Naive thymus-derived CD4-positive, alpha-beta T cell (primary cell): ENCODE measurements around the gene SORCS1. TPM values are rescaled to one million over a fixed set of nuclear protein-coding genes. Genes with fewer than 3 reads are reported as not detected.

Experiments
- ATAC-seq: fragments of 150-1000 bp; cut with Tn5 transposase; 2 replicates; pipeline ENCODE4 v1.10.0; 2021; ENCODE audit warnings: mild to moderate bottlenecking, moderate library complexity
- CTCF ChIA-PET: fragments of 350-600 bp; sonication (Branson Sonifier 250); formaldehyde crosslinking; loops from one replicate; lab custom pipeline; 2021; ENCODE audit warnings: antibody characterized with exemption; lab: Charles Lee
- POLR2A ChIA-PET: fragments of 350-600 bp; sonication (Branson Sonifier 250); formaldehyde crosslinking; loops from one replicate; lab custom pipeline; 2021; ENCODE audit warnings: antibody characterized with exemption, inconsistent platforms; lab: Charles Lee
- DNase-seq, 9 donors: peaks; one replicate each; pipeline versions ENCODE4 v3.0.0 to v3.0.0-alpha.2; 2020 to 2022; ENCODE audit warnings: mixed read lengths in 1 of 9
- H3K27ac ChIP-seq: one replicate; pipeline ENCODE4 v1.7.0; 2013; ENCODE audit warnings: mild to moderate bottlenecking, low read depth, low read length, moderate library complexity
- H3K27me3 ChIP-seq, 2 donors: one replicate each; pipeline ENCODE4 v1.7.0; 2013; ENCODE audit warnings: low read length in 2 of 2, mild to moderate bottlenecking in 2 of 2, moderate library complexity in 2 of 2; ENCODE audit not compliant: control insufficient read depth in 2 of 2, insufficient read depth in 2 of 2
- H3K36me3 ChIP-seq, 3 experiments: 1 replicate in 2 of 3; 2 replicates in 1 of 3; pipeline ENCODE4 v1.7.0; 2013; ENCODE audit warnings: low read length in 3 of 3, mild to moderate bottlenecking in 3 of 3, moderate library complexity in 1 of 3; ENCODE audit not compliant: insufficient read depth in 3 of 3, control insufficient read depth in 2 of 3
- H3K4me1 ChIP-seq, 2 donors: one replicate each; pipeline ENCODE4 v1.7.0; 2013; ENCODE audit warnings: low read length in 2 of 2, mild to moderate bottlenecking in 2 of 2, moderate library complexity in 1 of 2; ENCODE audit not compliant: control insufficient read depth in 2 of 2, insufficient read depth in 2 of 2
- H3K4me3 ChIP-seq: 2 replicates; pipeline ENCODE4 v1.7.0; 2013; ENCODE audit warnings: mild to moderate bottlenecking, low read length
- H3K9me3 ChIP-seq, 3 experiments: 1 replicate in 2 of 3; 2 replicates in 1 of 3; pipeline ENCODE4 v1.7.0; 2013; ENCODE audit warnings: low read length in 3 of 3; ENCODE audit not compliant: control insufficient read depth in 2 of 3
- H3K27ac Mint-ChIP-seq, 9 donors: one replicate each; pipeline ENCODE4 v1.8.0; 2020 to 2022; ENCODE audit warnings: mixed read lengths in 9 of 9, mild to moderate bottlenecking in 8 of 9, moderate library complexity in 5 of 9, inconsistent platforms in 2 of 9
- H3K27me3 Mint-ChIP-seq, 5 donors: one replicate each; pipeline ENCODE4 v1.8.0; 2021 to 2022; ENCODE audit warnings: mixed read lengths in 5 of 5, mild to moderate bottlenecking in 1 of 5
- H3K36me3 Mint-ChIP-seq, 5 donors: one replicate each; pipeline ENCODE4 v1.8.0; 2020 to 2022; ENCODE audit warnings: mixed read lengths in 5 of 5, mild to moderate bottlenecking in 3 of 5, inconsistent platforms in 1 of 5
- H3K4me1 Mint-ChIP-seq, 7 donors: one replicate each; pipeline ENCODE4 v1.8.0; 2020 to 2022; ENCODE audit warnings: mixed read lengths in 7 of 7, mild to moderate bottlenecking in 3 of 7, inconsistent platforms in 1 of 7
- H3K4me3 Mint-ChIP-seq, 10 donors: one replicate each; pipeline ENCODE4 v1.8.0; 2020 to 2022; ENCODE audit warnings: mild to moderate bottlenecking in 10 of 10, mixed read lengths in 10 of 10, moderate library complexity in 6 of 10, inconsistent platforms in 2 of 10
- H3K9me3 Mint-ChIP-seq, 11 donors: one replicate each; pipeline ENCODE4 v1.8.0; 2020 to 2022; ENCODE audit warnings: mixed read lengths in 11 of 11, mild to moderate bottlenecking in 4 of 11, inconsistent platforms in 1 of 11, moderate library complexity in 1 of 11
- intact Hi-C, 2 donors: fragments of 100-400 bp; cut with micrococcal nuclease; formaldehyde crosslinking; loops; one replicate each; pipeline ENCODE4 v1.15.1; 2023
- polyA plus RNA-seq, 2 donors: library from polyadenylated mRNA; unstranded; fragments of 300-500 nt; fragmentation: Illumina TruSeq; gene quantifications; one replicate each; pipeline ENCODE4 v1.2.3, GENCODE V29; 2021
- total RNA-seq, 6 experiments: library from RNA in 5 of 6; stranded (reverse) in 5 of 6; gene quantifications; 1 replicate in 5 of 6; 2 replicates in 1 of 6; pipeline ENCODE4 v1.2.3 and lab custom pipeline; 2021 to 2026

Gene SORCS1
- total and polyA plus RNA-seq, 7 experiments from 2014 or later, result not detected

GRCh38 chr10:106780632-106781031 lies 383.9 kb downstream of the SORCS1 start:
- H3K27ac Mint-ChIP-seq, result no peak overlapping the region
- intact Hi-C loops, result no loop called here
- no peak overlapping the region for H3K4me3 Mint-ChIP-seq
- Histone ChIP-seq H3K4me3 (no peak overlapping the region), H3K27ac (no peak overlapping the region), H3K36me3 (no peaks in the 10 kb centered on the region), H3K27me3 (no peaks in the 10 kb centered on the region), H3K4me1 (no peaks in the 10 kb centered on the region), H3K9me3 (no peaks in the 10 kb centered on the region)
- no peaks in the 10 kb centered on the region for H3K27me3 Mint-ChIP-seq
- H3K36me3 Mint-ChIP-seq, result no peaks in the 10 kb centered on the region
- ATAC-seq (no peak), DNase-seq (no peak)
- peaks cover 0 to 5% (median 0%) of the 10 kb centered on the region in 11 donors for H3K9me3 Mint-ChIP-seq
- ChIA-PET POLR2A (no interaction called here), CTCF (no interaction called here)
- no peaks in the 10 kb centered on the region for H3K4me1 Mint-ChIP-seq

GRCh38 chr10:106777841-106778240 lies 386.7 kb downstream of the SORCS1 start:
- intact Hi-C loops, result no loop called here
- ChIA-PET CTCF (no interaction called here), POLR2A (no interaction called here)
- no peaks in the 10 kb centered on the region for H3K36me3 ChIP-seq
- no peaks in the 10 kb centered on the region for H3K9me3 ChIP-seq
- DNase-seq (no peak), ATAC-seq (no peak)
- H3K4me1 ChIP-seq, result no peaks in the 10 kb centered on the region
- no peaks in the 10 kb centered on the region for H3K27me3 Mint-ChIP-seq
- peaks cover 0 to 5% (median 0%) of the 10 kb centered on the region in 11 donors for H3K9me3 Mint-ChIP-seq
- no peak overlapping the region for H3K4me3 ChIP-seq
- H3K27me3 ChIP-seq, result no peaks in the 10 kb centered on the region
- no peaks in the 10 kb centered on the region for H3K4me1 Mint-ChIP-seq
- no peak overlapping the region for H3K27ac Mint-ChIP-seq
- H3K4me3 Mint-ChIP-seq, result no peak overlapping the region
- no peak overlapping the region for H3K27ac ChIP-seq
- H3K36me3 Mint-ChIP-seq, result no peaks in the 10 kb centered on the region

GRCh38 chr10:106775127-106775526 lies 389.4 kb downstream of the SORCS1 start:
- Mint-ChIP-seq H3K4me1 (no peaks in the 10 kb centered on the region), H3K9me3 (peaks cover 0 to 13% (median 0%) of the 10 kb centered on the region in 11 donors), H3K36me3 (peaks cover 0 to 4% (median 0%) of the 10 kb centered on the region in 5 donors), H3K27me3 (peaks cover 0 to 4% (median 0%) of the 10 kb centered on the region in 5 donors), H3K4me3 (no peak overlapping the region), H3K27ac (no peak overlapping the region)
- ChIA-PET POLR2A (no interaction called here), CTCF (no interaction called here)
- H3K4me3 ChIP-seq, result no peak overlapping the region
- intact Hi-C loops, result no loop called here
- H3K27ac ChIP-seq, result no peak overlapping the region
- H3K27me3 ChIP-seq, result no peaks in the 10 kb centered on the region
- H3K9me3 ChIP-seq, result no peaks in the 10 kb centered on the region
- no peaks in the 10 kb centered on the region for H3K4me1 ChIP-seq
- DNase-seq (no peak), ATAC-seq (no peak)
- H3K36me3 ChIP-seq, result no peaks in the 10 kb centered on the region

GRCh38 chr10:106772957-106773356 lies 391.5 kb downstream of the SORCS1 start:
- Histone ChIP-seq H3K36me3 (no peaks in the 10 kb centered on the region), H3K9me3 (no peaks in the 10 kb centered on the region), H3K27me3 (no peaks in the 10 kb centered on the region), H3K4me1 (no peaks in the 10 kb centered on the region), H3K4me3 (no peak overlapping the region), H3K27ac (no peak overlapping the region)
- ATAC-seq, result no peak
- DNase-seq, result no peak
- Mint-ChIP-seq H3K27ac (no peak overlapping the region), H3K27me3 (peaks cover 0 to 4% (median 0%) of the 10 kb centered on the region in 5 donors), H3K9me3 (peaks cover 0 to 18% (median 0%) of the 10 kb centered on the region in 11 donors), H3K4me1 (no peaks in the 10 kb centered on the region), H3K4me3 (no peak overlapping the region), H3K36me3 (peaks cover 0 to 4% (median 0%) of the 10 kb centered on the region in 5 donors)
- intact Hi-C loops, result no loop called here
- ChIA-PET CTCF (no interaction called here), POLR2A (no interaction called here)

GRCh38 chr10:106771154-106771553 lies 393.4 kb downstream of the SORCS1 start:
- H3K27me3 Mint-ChIP-seq, result peaks cover 0 to 4% (median 0%) of the 10 kb centered on the region in 5 donors

GRCh38 chr10:106768204-106768603 lies 396.3 kb downstream of the SORCS1 start:
- intact Hi-C loops, result no loop called here
- H3K4me3 ChIP-seq, result no peak overlapping the region
- H3K27me3 ChIP-seq, result no peaks in the 10 kb centered on the region
- no peak overlapping the region for H3K27ac Mint-ChIP-seq
- peaks cover 0 to 7% (median 0%) of the 10 kb centered on the region in 5 donors for H3K27me3 Mint-ChIP-seq
- DNase-seq (no peak), ATAC-seq (no peak)
- H3K9me3 ChIP-seq, result no peaks in the 10 kb centered on the region
- POLR2A ChIA-PET, result no interaction called here
- H3K4me3 Mint-ChIP-seq, result no peak overlapping the region
- no peak overlapping the region for H3K27ac ChIP-seq
- peaks cover 0 to 4% (median 0%) of the 10 kb centered on the region in 5 donors for H3K36me3 Mint-ChIP-seq
- H3K4me1 Mint-ChIP-seq, result no peaks in the 10 kb centered on the region
- CTCF ChIA-PET, result no interaction called here
- no peaks in the 10 kb centered on the region for H3K36me3 ChIP-seq
- H3K9me3 Mint-ChIP-seq, result peaks cover 0 to 25% (median 1%) of the 10 kb centered on the region in 11 donors
- no peaks in the 10 kb centered on the region for H3K4me1 ChIP-seq

More at GRCh38 chr10:106771154-106771553, 393.4 kb downstream of the SORCS1 start:
- DNase-seq (no peak), ATAC-seq (no peak)
- ChIA-PET CTCF (no interaction called here), POLR2A (no interaction called here)
- Histone ChIP-seq H3K27ac (no peak overlapping the region), H3K27me3 (no peaks in the 10 kb centered on the region), H3K9me3 (no peaks in the 10 kb centered on the region), H3K4me3 (no peak overlapping the region), H3K36me3 (no peaks in the 10 kb centered on the region), H3K4me1 (no peaks in the 10 kb centered on the region)
- H3K9me3 Mint-ChIP-seq, result peaks cover 0 to 21% (median 0%) of the 10 kb centered on the region in 11 donors
- intact Hi-C loops, result no loop called here
- H3K36me3 Mint-ChIP-seq, result peaks cover 0 to 4% (median 0%) of the 10 kb centered on the region in 5 donors
- H3K27ac Mint-ChIP-seq, result no peak overlapping the region
- no peaks in the 10 kb centered on the region for H3K4me1 Mint-ChIP-seq
- H3K4me3 Mint-ChIP-seq, result no peak overlapping the region

GRCh38 chr10:106765928-106766327 lies 398.6 kb downstream of the SORCS1 start:
- POLR2A ChIA-PET, result no interaction called here

More at GRCh38 chr10:106765928-106766327, 398.6 kb downstream of the SORCS1 start:
- Histone ChIP-seq H3K9me3 (no peaks in the 10 kb centered on the region), H3K4me3 (no peak overlapping the region), H3K36me3 (no peaks in the 10 kb centered on the region), H3K27me3 (no peaks in the 10 kb centered on the region), H3K27ac (no peak overlapping the region), H3K4me1 (no peaks in the 10 kb centered on the region)
- ATAC-seq (no peak), DNase-seq (no peak)
- intact Hi-C loops, result no loop called here
- H3K27me3 Mint-ChIP-seq, result peaks cover 0 to 4% (median 0%) of the 10 kb centered on the region in 5 donors
- H3K4me1 Mint-ChIP-seq, result no peaks in the 10 kb centered on the region
- CTCF ChIA-PET, result no interaction called here
- no peak overlapping the region for H3K4me3 Mint-ChIP-seq
- H3K9me3 Mint-ChIP-seq, result peaks cover 0 to 16% (median 1%) of the 10 kb centered on the region in 11 donors
- no peaks in the 10 kb centered on the region for H3K36me3 Mint-ChIP-seq
- no peak overlapping the region for H3K27ac Mint-ChIP-seq
